Left cardiac atrium (tissue), 4 donors: ENCODE results near the gene PAX5. TPM values are rescaled to one million over a fixed set of nuclear protein-coding genes. Genes with fewer than 3 reads are reported as not detected.

Experiments used
- ATAC-seq, 2 donors: fragments of 200-7000 bp; cut with Tn5 transposase; one replicate each; pipeline ENCODE4 v1.9.1; 2020; ENCODE audit warnings: mild to moderate bottlenecking in 2 of 2, moderate library complexity in 2 of 2
- DNase-seq: peaks from one replicate; pipeline ENCODE4 v3.0.0-alpha.2; 2020
- intact Hi-C, 2 donors: fragments of 100-400 bp; cut with DNase I; formaldehyde crosslinking; loops; one replicate each; pipeline versions ENCODE4 v1.14.1 to v1.15.1; 2022 to 2023
- total RNA-seq, 2 donors: library from RNA; stranded (reverse); fragmentation: NEBNext Ultra II Directional; extraction: Animal tissue kit (Norgen Biotek cat#: 25700); gene quantifications; one replicate each; pipeline ENCODE4 v1.2.1, GENCODE V29; 2021
- donor health status: DM: no; HTN: yes; CAD: no.
- donor health status: DM: no; HTN: yes; CAD: no; lungs with severe emphysema.
- donor health status: DM: yes; HTN: yes; CAD: no.
- donor health status: Dilated cardiomyopathy.

Gene PAX5
- total RNA-seq, 2 donors from 2014 or later = 0.09 to 0.10 TPM

GRCh38 chr9:37027582-37028419, 6.3 kb downstream of the PAX5 start:
- intact Hi-C loops = no loop called here
- DNase-seq (peak; percentile 88), ATAC-seq (peak; percentile 98)

GRCh38 chr9:37026931-37027581, 7.0 kb downstream of the PAX5 start:
- intact Hi-C loops = no loop called here
- DNase-seq (no peak), ATAC-seq (no peak)

GRCh38 chr9:37026113-37026930, 7.7 kb downstream of the PAX5 start:
- DNase-seq (no peak), ATAC-seq (no peak)
- intact Hi-C loops = no loop called here

- ATAC-seq (no peak), DNase-seq (no peak)
- intact Hi-C loops = no loop called here
Observed at GRCh38 chr9:37025823-37026112, 8.3 kb downstream of the PAX5 start.

- intact Hi-C loops = no loop called here
- ATAC-seq = no peak
Observed at GRCh38 chr9:37025071-37025822, 8.8 kb downstream of the PAX5 start.

GRCh38 chr9:37017546-37017945, 16.5 kb downstream of the PAX5 start:
- intact Hi-C loops = no loop called here
- DNase-seq = no peak
- no peak for ATAC-seq

More at GRCh38 chr9:37025071-37025822, 8.8 kb downstream of the PAX5 start:
- no peak for DNase-seq

GRCh38 chr9:37011530-37011929, 22.5 kb downstream of the PAX5 start:
- intact Hi-C loops = no loop called here
- DNase-seq = no peak
- no peak for ATAC-seq

GRCh38 chr9:37010976-37011375, 23.1 kb downstream of the PAX5 start:
- no peak for DNase-seq

GRCh38 chr9:37010180-37010579, 23.9 kb downstream of the PAX5 start:
- DNase-seq (no peak), ATAC-seq (no peak)
- intact Hi-C loops = no loop called here

More at GRCh38 chr9:37010976-37011375, 23.1 kb downstream of the PAX5 start:
- no peak for ATAC-seq
- intact Hi-C loops = no loop called here

GRCh38 chr9:37007295-37007694, 26.8 kb downstream of the PAX5 start:
- intact Hi-C loops = no loop called here
- ATAC-seq = no peak
- no peak for DNase-seq

GRCh38 chr9:37005517-37006140, 28.4 kb downstream of the PAX5 start:
- ATAC-seq (no peak), DNase-seq (no peak)
- intact Hi-C loops = no loop called here

- DNase-seq = no peak
- ATAC-seq = no peak
- intact Hi-C loops = no loop called here
Observed at GRCh38 chr9:37004424-37004935, 29.6 kb downstream of the PAX5 start.

GRCh38 chr9:37002413-37003217, 31.5 kb downstream of the PAX5 start:
- ATAC-seq (no peak), DNase-seq (no peak)
- intact Hi-C loops = no loop called here

GRCh38 chr9:37002036-37002412, 32.0 kb downstream of the PAX5 start:
- DNase-seq (no peak), ATAC-seq (no peak)
- intact Hi-C loops = no loop called here

- ATAC-seq = no peak
- intact Hi-C loops = no loop called here
Observed at GRCh38 chr9:37001459-37001858, 32.6 kb downstream of the PAX5 start.

GRCh38 chr9:36999728-37000333, 34.2 kb downstream of the PAX5 start:
- no peak for ATAC-seq
- intact Hi-C loops = loop anchor here in 1 of 2 donors (10.0 kb wide), 1 partner anchor 265 kb away; no protein-coding TSS in a partner anchor
- DNase-seq = no peak

More at GRCh38 chr9:37001459-37001858, 32.6 kb downstream of the PAX5 start:
- no peak for DNase-seq

- ATAC-seq (no peak), DNase-seq (no peak)
- intact Hi-C loops = loop anchor here in 1 of 2 donors (10.0 kb wide), 1 partner anchor 267 kb away; no protein-coding TSS in a partner anchor
Observed at GRCh38 chr9:36997414-36997813, 36.7 kb downstream of the PAX5 start.
